Raji (cell line): ENCODE measurements around the gene GRIN2A.

Experiments used
- POLR2A ChIP-seq: IDR thresholded peaks from 2 replicates; pipeline ENCODE4 v1.6.1; 2011; ENCODE audit warnings: low read depth, low read length, control low read depth; ENCODE audit not compliant: insufficient read depth

The GRIN2A gene

GRCh38 chr16:10090816-10091215, 91.4 kb downstream of the GRIN2A start:
- no peak for TF ChIP-seq POLR2A

- no peak for TF ChIP-seq POLR2A
These were observed 93.8 kb downstream of the GRIN2A start for GRCh38 chr16:10088380-10088793.

DNA sequence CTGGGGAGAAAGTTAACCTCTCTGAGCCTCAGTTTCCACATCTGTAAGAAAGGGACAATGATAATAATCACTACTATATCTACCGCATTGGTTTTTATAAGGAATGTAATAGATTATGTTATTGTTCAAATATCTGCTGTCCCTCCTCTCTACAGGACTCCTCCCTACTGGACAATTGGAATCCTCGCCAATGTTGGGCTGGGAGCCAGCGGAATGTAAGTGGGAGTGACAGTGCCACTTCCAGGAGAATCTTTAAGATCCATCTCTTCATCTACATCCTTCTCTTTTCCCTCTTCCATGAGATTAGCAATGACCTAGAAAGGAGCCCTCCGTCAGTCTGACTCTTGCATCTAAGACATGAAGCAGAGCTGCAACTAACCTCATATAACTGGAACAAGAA, 95.1 kb downstream of the GRIN2A start:
- no peak for TF ChIP-seq POLR2A

GRCh38 chr16:10086620-10087019, 95.6 kb downstream of the GRIN2A start:
- no peak for TF ChIP-seq POLR2A

- TF ChIP-seq POLR2A, result no peak
These were observed 97.0 kb downstream of the GRIN2A start for GRCh38 chr16:10085078-10085798.

- no peak for TF ChIP-seq POLR2A
These were observed 98.9 kb downstream of the GRIN2A start for GRCh38 chr16:10083301-10083700.

- TF ChIP-seq POLR2A, result no peak
These were observed 100.9 kb downstream of the GRIN2A start for GRCh38 chr16:10081201-10081940.

- TF ChIP-seq POLR2A, result no peak
These were observed 102.0 kb downstream of the GRIN2A start for GRCh38 chr16:10080051-10080772.

- no peak for TF ChIP-seq POLR2A
These were observed 103.7 kb downstream of the GRIN2A start for GRCh38 chr16:10078541-10078949.

DNA sequence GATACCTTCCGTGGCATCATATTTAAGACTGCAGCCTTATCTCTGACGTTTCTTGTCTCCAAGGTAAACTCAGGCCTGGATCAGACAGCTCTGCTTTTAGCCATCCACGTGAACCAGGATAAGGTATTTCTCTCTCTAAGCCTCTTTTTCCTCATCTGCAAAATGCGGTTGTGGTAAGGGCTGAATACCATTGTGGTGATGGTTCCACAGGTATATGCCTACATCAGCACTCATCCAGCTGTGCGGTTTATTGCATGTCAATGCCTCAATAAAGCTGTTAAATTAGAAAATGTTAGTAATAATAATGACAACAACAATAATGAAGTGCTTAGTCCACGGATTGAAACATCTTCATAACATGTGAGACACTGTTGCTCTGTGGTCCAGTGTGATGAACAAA, 104.4 kb downstream of the GRIN2A start:
- no peak for TF ChIP-seq POLR2A

DNA sequence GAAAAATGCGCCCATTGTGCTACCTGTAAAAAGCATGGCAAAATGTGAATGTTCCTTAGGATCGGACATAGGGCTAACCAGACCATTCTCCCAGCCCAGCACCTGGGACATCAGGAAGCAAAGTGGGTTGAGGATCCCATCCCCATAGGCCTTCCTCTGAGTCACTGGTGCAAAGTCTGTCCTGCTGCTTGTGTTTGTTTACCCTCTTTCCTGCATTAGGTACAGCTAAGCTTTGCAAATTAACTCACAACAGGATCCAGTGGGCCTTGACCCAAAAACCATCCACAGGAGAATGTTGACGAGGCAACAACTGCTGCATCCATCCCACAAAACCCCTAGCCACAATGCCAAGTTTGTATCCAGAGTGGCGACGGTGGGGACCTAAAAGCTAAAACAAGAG, 106.2 kb downstream of the GRIN2A start:
- TF ChIP-seq POLR2A, result no peak

DNA sequence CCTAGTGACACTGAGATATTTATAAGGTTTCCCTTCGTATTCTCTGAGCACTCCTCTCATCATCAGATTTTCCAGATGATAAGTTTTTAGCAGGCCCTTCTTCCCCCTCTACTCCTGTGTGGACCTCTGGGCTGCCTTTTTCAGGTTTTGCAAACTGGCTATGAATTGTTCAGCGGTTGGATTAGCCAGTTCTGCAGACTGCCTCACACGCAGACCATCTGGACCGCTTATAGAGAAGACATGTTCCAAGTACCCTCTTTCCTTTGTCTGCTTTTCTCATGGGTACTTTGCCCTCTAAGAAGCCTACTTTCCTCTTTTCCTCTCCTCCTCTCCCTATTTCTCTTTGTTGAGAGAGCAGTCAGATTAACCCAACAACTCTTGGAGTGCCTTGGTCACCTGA, 111.6 kb downstream of the GRIN2A start:
- no peak for TF ChIP-seq POLR2A

DNA sequence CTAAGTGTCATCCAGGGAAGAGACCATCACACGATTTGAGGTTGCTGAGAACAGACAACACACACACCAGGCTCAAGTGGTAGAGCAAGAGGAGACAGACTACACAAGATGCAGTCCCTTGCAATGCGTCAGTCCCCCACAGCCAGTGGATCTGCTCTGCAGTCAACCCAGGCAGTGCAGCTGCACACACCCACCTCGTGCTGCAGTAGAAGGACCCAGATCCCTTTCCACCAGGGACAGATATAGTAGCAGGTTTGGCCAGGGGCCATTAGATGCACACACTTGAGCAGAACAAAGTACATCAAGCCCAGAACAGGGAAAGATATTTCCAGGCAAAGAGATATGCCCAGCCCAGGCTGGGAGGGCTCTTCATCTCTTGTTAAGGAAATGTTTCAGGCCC, 112.9 kb downstream of the GRIN2A start:
- no peak for TF ChIP-seq POLR2A

DNA sequence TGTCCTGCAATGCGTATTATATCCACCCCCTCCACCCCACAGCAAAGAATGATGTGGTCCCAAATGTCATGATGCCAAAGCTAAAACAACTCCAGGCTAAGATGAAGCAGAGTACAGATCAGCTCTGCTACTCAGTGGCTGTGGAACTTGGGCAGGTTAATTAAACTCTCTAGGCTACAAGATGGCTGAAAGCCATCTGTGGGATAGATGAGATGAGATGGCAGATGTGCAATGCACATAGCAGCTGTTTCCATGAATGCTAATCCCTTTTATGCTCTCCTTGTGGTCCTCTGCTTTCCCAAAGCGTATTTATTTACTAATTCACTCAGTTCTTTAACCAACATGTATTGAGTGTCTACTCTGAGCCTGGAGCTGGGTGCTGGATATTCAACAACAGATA, 114.4 kb downstream of the GRIN2A start:
- TF ChIP-seq POLR2A, result no peak

DNA sequence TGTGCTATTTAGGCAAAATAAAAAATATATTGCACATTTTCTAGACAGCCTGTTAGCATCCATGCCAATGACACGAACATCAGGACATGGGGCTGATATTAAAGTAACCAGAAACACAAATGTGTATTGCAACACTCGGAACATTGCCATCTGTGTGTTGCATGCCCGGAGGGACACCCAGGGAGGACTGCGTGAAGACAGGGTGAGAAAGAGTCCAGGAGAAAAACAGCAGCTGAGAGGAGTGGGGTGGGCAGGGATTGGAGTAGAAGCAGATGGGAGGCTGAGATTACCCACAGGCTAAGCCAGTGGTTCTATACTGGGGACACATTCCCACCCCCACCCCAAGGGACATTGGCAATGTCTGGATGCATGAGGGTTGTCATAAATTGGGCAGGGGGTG, 114.8 kb downstream of the GRIN2A start:
- no peak for TF ChIP-seq POLR2A

DNA sequence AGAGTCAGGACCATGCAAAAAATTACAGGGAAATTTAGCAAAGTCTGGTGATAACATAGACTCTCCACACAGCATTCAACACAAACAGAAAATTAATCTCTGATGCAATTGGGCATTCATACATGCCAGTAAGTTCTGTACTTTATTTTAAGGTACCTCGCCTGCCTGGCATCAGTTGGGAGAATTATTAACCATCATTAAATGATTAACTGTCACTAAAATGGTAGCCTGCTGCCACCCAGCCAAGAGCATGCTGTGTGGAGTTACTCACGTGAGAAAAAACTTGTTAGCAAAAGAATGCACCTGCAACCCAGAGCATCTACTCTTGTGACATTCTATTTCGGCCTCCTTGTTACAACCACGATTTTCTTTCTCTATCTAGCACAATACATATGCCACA, 117.2 kb downstream of the GRIN2A start:
- TF ChIP-seq POLR2A, result no peak

DNA sequence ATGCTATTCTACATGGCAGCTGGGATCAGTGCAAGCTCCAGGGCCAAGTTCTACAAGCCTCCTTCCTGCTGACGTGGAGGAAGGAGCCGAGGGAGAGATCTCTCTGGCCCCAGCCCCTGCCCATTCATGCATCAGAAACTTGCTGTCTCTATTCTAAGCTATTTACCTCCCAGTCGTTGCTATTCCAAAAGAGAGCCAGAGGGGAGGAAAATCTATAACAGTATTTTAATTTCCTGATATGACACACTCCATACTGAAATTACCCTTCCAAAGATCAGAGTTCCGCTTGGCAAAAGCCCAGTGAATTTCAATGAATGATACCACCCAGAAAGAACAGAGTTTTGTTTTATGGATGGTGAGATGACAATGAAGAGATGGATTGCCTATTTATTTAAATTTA, 133.4 kb downstream of the GRIN2A start:
- no peak for TF ChIP-seq POLR2A

GRCh38 chr16:10045947-10046346, 136.3 kb downstream of the GRIN2A start:
- TF ChIP-seq POLR2A, result no peak
